ENCODE data around the gene CX3CR1.

GRCh38 chr3:39226106-39226741 is 53.6 kb downstream of the CX3CR1 start:
- TF ChIP-seq CTCF (IDR thresholded peaks at IDR 0.05; ENCODE audit: low read depth, low read length, poor library complexity, severe bottlenecking) (no peak), EZH2phosphoT487 (IDR thresholded peaks at IDR 0.05; ENCODE audit: borderline replicate concordance, low read length) (no peak)
